ENCODE results near the gene PPP2R5C. TPM values are rescaled to one million over a fixed set of nuclear protein-coding genes. Genes with fewer than 3 reads are reported as not detected.

PPP2R5C gene
- polyA plus RNA-seq, 1 donor from 2014 or later, result 111 TPM

GRCh38 chr14:101844219-101844618 lies 82.7 kb downstream of the PPP2R5C start:
- H2AFZ ChIP-seq (ENCODE audit: low read depth, low read length), result no peak overlapping the region
- H3K79me2 ChIP-seq (replicated peaks; ENCODE audit: insufficient read depth, low read length), result peaks cover 38% of the 10 kb centered on the region
- peaks cover 2% of the 10 kb centered on the region for H4K20me1 ChIP-seq (ENCODE audit: insufficient read depth)

DNA sequence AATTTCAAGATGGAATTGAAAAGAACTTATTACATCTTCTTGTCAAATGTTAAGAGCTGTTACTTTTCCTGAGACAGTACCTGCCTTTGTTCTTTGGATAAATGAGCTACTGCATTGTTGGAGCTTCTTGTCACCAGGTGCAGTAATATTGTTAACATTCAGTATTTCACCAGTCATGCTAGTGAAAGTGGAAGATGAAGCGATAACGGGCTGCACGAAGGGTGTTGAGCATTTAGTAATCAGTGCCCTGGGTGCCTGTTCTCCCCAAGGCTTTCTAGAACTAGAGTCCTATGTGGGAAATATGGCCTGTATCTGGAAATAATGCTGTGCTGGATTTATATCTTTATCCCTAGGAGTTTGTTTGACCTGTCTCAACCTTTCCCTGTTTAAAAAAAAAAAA lies 83.2 kb downstream of the PPP2R5C start:
- Histone ChIP-seq H3K9me2 (ENCODE audit: insufficient read depth, low read length) (no peaks in the 10 kb centered on the region), H3K4me3 (ENCODE audit: low read length) (no peak overlapping the region), H3F3A (ENCODE audit: insufficient read depth, low read length, poor library complexity, severe bottlenecking) (no peaks in the 10 kb centered on the region), H2AFZ (ENCODE audit: low read depth, low read length) (no peak overlapping the region), H4K20me1 (ENCODE audit: insufficient read depth) (peaks cover under 1% of the 10 kb centered on the region), H3K36me3 (ENCODE audit: insufficient read depth, low read length) (no peaks in the 10 kb centered on the region), H3K79me2 (replicated peaks; ENCODE audit: insufficient read depth, low read length) (peaks cover 35% of the 10 kb centered on the region), H3K27me3 (ENCODE audit: insufficient read depth, low read depth, low read length) (no peaks in the 10 kb centered on the region), H3K9me3 (ENCODE audit: low read length) (no peaks in the 10 kb centered on the region), H3K4me2 (ENCODE audit: low read length) (no peak overlapping the region), H3K27ac (ENCODE audit: low read length) (no peak overlapping the region), H3K9ac (ENCODE audit: low read length) (no peak overlapping the region)
- TF ChIP-seq EZH2 (IDR thresholded peaks at IDR 0.05; ENCODE audit: borderline replicate concordance, insufficient read depth, low read length, poor library complexity, severe bottlenecking) (no peak), MXI1 (conservative IDR thresholded peaks at IDR 0.05; ENCODE audit: poor library complexity, severe bottlenecking) (no peak), POLR2AphosphoS5 (IDR thresholded peaks at IDR 0.05) (no peak), REST (IDR thresholded peaks at IDR 0.05; ENCODE audit: borderline replicate concordance) (no peak), EP300 (conservative IDR thresholded peaks at IDR 0.05; ENCODE audit: poor library complexity, severe bottlenecking) (no peak), CTCF (IDR thresholded peaks at IDR 0.05; ENCODE audit: poor library complexity, severe bottlenecking) (no peak), TAF1 (IDR thresholded peaks at IDR 0.05; ENCODE audit: low read depth) (no peak), SMC3 (conservative IDR thresholded peaks at IDR 0.05; ENCODE audit: poor library complexity) (no peak), RAD21 (conservative IDR thresholded peaks at IDR 0.05) (no peak)

More at GRCh38 chr14:101844219-101844618, 82.7 kb downstream of the PPP2R5C start:
- H3K9me2 ChIP-seq (ENCODE audit: insufficient read depth, low read length), result no peaks in the 10 kb centered on the region
- no peaks in the 10 kb centered on the region for H3K27me3 ChIP-seq (ENCODE audit: insufficient read depth, low read depth, low read length)
- no peaks in the 10 kb centered on the region for H3K36me3 ChIP-seq (ENCODE audit: insufficient read depth, low read length)
- H3K4me3 ChIP-seq (ENCODE audit: low read length), result no peak overlapping the region
- H3K9me3 ChIP-seq (ENCODE audit: low read length), result no peaks in the 10 kb centered on the region
- H3K27ac ChIP-seq (ENCODE audit: low read length), result no peak overlapping the region
- no peaks in the 10 kb centered on the region for H3F3A ChIP-seq (ENCODE audit: insufficient read depth, low read length, poor library complexity, severe bottlenecking)
- no peak overlapping the region for H3K4me2 ChIP-seq (ENCODE audit: low read length)
- TF ChIP-seq TAF1 (IDR thresholded peaks at IDR 0.05; ENCODE audit: low read depth) (no peak), REST (IDR thresholded peaks at IDR 0.05; ENCODE audit: borderline replicate concordance) (no peak), RAD21 (conservative IDR thresholded peaks at IDR 0.05) (no peak)
- no peak overlapping the region for H3K9ac ChIP-seq (ENCODE audit: low read length)
